Liver (tissue), 9 donors: ENCODE results near the gene UCHL3. TPM values are rescaled to one million over a fixed set of nuclear protein-coding genes. Genes with fewer than 3 reads are reported as not detected.

Source experiments
- DNase-seq: peaks from one replicate; pipeline ENCODE4 v3.0.0-alpha.2; 2017; ENCODE audit warnings: low spot score
- H3K27ac ChIP-seq, 2 donors: one replicate each; pipeline ENCODE4 v1.7.0; 2013; ENCODE audit warnings: inconsistent platforms in 2 of 2, low read length in 2 of 2, control low read depth in 1 of 2, low read depth in 1 of 2, mild to moderate bottlenecking in 1 of 2
- H3K27me3 ChIP-seq, 4 donors: one replicate each; pipeline versions ENCODE4 v1.6.1 to v1.7.0; 2013; ENCODE audit warnings: low read length in 3 of 4, inconsistent platforms in 1 of 4, mild to moderate bottlenecking in 1 of 4, moderate library complexity in 1 of 4; ENCODE audit not compliant: control insufficient read depth in 4 of 4, insufficient read depth in 4 of 4
- H3K36me3 ChIP-seq, 4 donors: one replicate each; pipeline versions ENCODE4 v1.6.1 to v1.7.0; 2013; ENCODE audit warnings: low read length in 3 of 4, mild to moderate bottlenecking in 3 of 4, low read depth in 1 of 4, moderate library complexity in 1 of 4; ENCODE audit not compliant: control insufficient read depth in 4 of 4, insufficient read depth in 3 of 4
- H3K4me1 ChIP-seq, 4 donors: one replicate each; pipeline versions ENCODE4 v1.6.1 to v1.7.0; 2013; ENCODE audit warnings: low read length in 3 of 4, mild to moderate bottlenecking in 3 of 4, moderate library complexity in 1 of 4; ENCODE audit not compliant: control insufficient read depth in 4 of 4, insufficient read depth in 4 of 4
- H3K4me3 ChIP-seq, 3 donors: one replicate each; pipeline versions ENCODE4 v1.6.1 to v1.7.0; 2013; ENCODE audit warnings: low read length in 3 of 3, control low read depth in 1 of 3, low read depth in 1 of 3, mild to moderate bottlenecking in 1 of 3
- H3K9ac ChIP-seq, 2 donors: one replicate each; pipeline ENCODE4 v1.7.0; 2013; ENCODE audit warnings: low read length in 2 of 2, mild to moderate bottlenecking in 2 of 2, moderate library complexity in 2 of 2, control low read depth in 1 of 2, low read depth in 1 of 2
- H3K9me3 ChIP-seq, 4 donors: one replicate each; pipeline versions ENCODE4 v1.6.1 to v1.7.0; 2013; ENCODE audit warnings: low read length in 3 of 4; ENCODE audit not compliant: control insufficient read depth in 4 of 4
- ATF3 ChIP-seq: IDR thresholded peaks from 2 replicates; pipeline ENCODE4 v1.6.1; 2016; ENCODE audit warnings: antibody characterized with exemption
- EGR1 ChIP-seq, 2 donors: IDR thresholded peaks; 2 replicates each; pipeline ENCODE4 v1.6.1; 2016 to 2018; ENCODE audit warnings: antibody characterized with exemption in 2 of 2, low read depth in 2 of 2
- FOXA1 ChIP-seq: IDR thresholded peaks from 2 replicates; pipeline ENCODE4 v1.6.1; 2016; ENCODE audit warnings: antibody characterized with exemption
- FOXA2 ChIP-seq: IDR thresholded peaks from 2 replicates; pipeline ENCODE4 v1.6.1; 2016; ENCODE audit warnings: antibody characterized with exemption
- GABPA ChIP-seq, 2 donors: IDR thresholded peaks in 1 of 2; conservative IDR thresholded peaks in 1 of 2; 2 replicates each; pipeline ENCODE4 v1.6.1; 2016; ENCODE audit warnings: antibody characterized with exemption in 2 of 2, mild to moderate bottlenecking in 1 of 2, moderate library complexity in 1 of 2
- HNF4A ChIP-seq, 2 donors: conservative IDR thresholded peaks; 2 replicates each; pipeline ENCODE4 v1.6.1; 2016; ENCODE audit warnings: antibody characterized with exemption in 2 of 2, mild to moderate bottlenecking in 2 of 2
- HNF4G ChIP-seq: IDR thresholded peaks from 2 replicates; pipeline ENCODE4 v1.6.1; 2016; ENCODE audit warnings: antibody characterized with exemption
- JUND ChIP-seq, 2 donors: IDR thresholded peaks; 2 replicates each; pipeline ENCODE4 v1.6.1; 2016; ENCODE audit warnings: antibody characterized with exemption in 2 of 2
- NR2F2 ChIP-seq: IDR thresholded peaks from 2 replicates; pipeline ENCODE4 v1.6.1; 2016; ENCODE audit warnings: antibody characterized with exemption
- RAD21 ChIP-seq, 2 donors: IDR thresholded peaks; 2 replicates each; pipeline ENCODE4 v1.6.1; 2016; ENCODE audit warnings: antibody characterized with exemption in 2 of 2, mild to moderate bottlenecking in 2 of 2
- REST ChIP-seq: IDR thresholded peaks from 2 replicates; pipeline ENCODE4 v1.6.1; 2016; ENCODE audit warnings: antibody characterized with exemption, mild to moderate bottlenecking
- RXRA ChIP-seq, 2 donors: IDR thresholded peaks; 2 replicates each; pipeline ENCODE4 v1.6.1; 2017 to 2018; ENCODE audit warnings: antibody characterized with exemption in 2 of 2, mild to moderate bottlenecking in 1 of 2
- SP1 ChIP-seq: IDR thresholded peaks from 2 replicates; pipeline ENCODE4 v1.6.1; 2018; ENCODE audit warnings: antibody characterized with exemption, mild to moderate bottlenecking
- TAF1 ChIP-seq: conservative IDR thresholded peaks from 2 replicates; pipeline ENCODE4 v1.6.1; 2016; ENCODE audit warnings: antibody characterized with exemption, mild to moderate bottlenecking
- YY1 ChIP-seq: IDR thresholded peaks from 2 replicates; pipeline ENCODE4 v1.6.1; 2016; ENCODE audit warnings: antibody characterized with exemption, mild to moderate bottlenecking
- WGBS: extraction: QIAGEN DNeasy Blood & Tissue Kit; methylation state at CpG from one replicate; pipeline ENCODE4 v1.1.7; 2013; 5-methylcytosine and 5-hydroxymethylcytosine counted together
- polyA plus RNA-seq, 2 donors: library from polyadenylated mRNA; stranded (reverse) in 1 of 2; unstranded in 1 of 2; fragments of 200-250 nt in 1 of 2; fragments of >200 nt in 1 of 2; fragmentation: Nextera tagmentation in 1 of 2; extraction: Ambion mirVana in 1 of 2; gene quantifications; one replicate each; pipeline versions ENCODE4 v1.2.1 to v1.2.3, GENCODE V29; 2013 to 2015
- total RNA-seq, 2 donors: library from RNA; depleted of rRNA; stranded (reverse); fragments of >200 nt; gene quantifications; one replicate each; pipeline ENCODE4 v1.2.3, GENCODE V29; 2014
- TF ChIP-seq, protein P1 (sequence below): IDR thresholded peaks from 2 replicates; pipeline ENCODE4 v1.6.1; 2016; ENCODE audit warnings: antibody characterized with exemption
- TF ChIP-seq, protein P2 (sequence below): IDR thresholded peaks from 2 replicates; pipeline ENCODE4 v1.6.1; 2016; ENCODE audit warnings: antibody characterized with exemption
- TF ChIP-seq, protein P3 (sequence below): fragments of 150-350 bp; IDR thresholded peaks from 2 replicates; pipeline ENCODE4 v1.5.1; 2017; ENCODE audit warnings: improper control_type of control experiment, low read depth, low read length; ENCODE audit not compliant: missing input control
- donor health status: healthy.
- donor health status: healthy.
- donor health status: healthy.
- donor health status: healthy.
- donor health status: healthy.

The UCHL3 gene
- total and polyA plus RNA-seq, 4 donors: 13.1 to 55.8 (median 19.7) TPM

GRCh38 chr13:75621147-75621546, 71.6 kb downstream of the UCHL3 start:
- Histone ChIP-seq H3K9ac (no peak overlapping the region), H3K36me3 (no peaks in the 10 kb centered on the region), H3K27me3 (no peaks in the 10 kb centered on the region), H3K9me3 (no peaks in the 10 kb centered on the region), H3K4me3 (no peak overlapping the region), H3K27ac (no peak overlapping the region), H3K4me1 (no peaks in the 10 kb centered on the region)
- TF ChIP-seq HNF4G (no peak), RXRA (IDR thresholded peaks at IDR 0.05) (no peak), HNF4A (conservative IDR thresholded peaks at IDR 0.05) (no peak), EGR1 (IDR thresholded peaks at IDR 0.05; ENCODE audit: low read depth in 2 of 2) (no peak), FOXA2 (no peak), NR2F2 (no peak), RAD21 (IDR thresholded peaks at IDR 0.05) (no peak), REST (no peak), GABPA (IDR thresholded peaks at IDR 0.05 in 1 of 2, conservative IDR thresholded peaks at IDR 0.05 in 1 of 2) (no peak), ATF3 (no peak), FOXA1 (no peak), TAF1 (no peak), YY1 (no peak), SP1 (no peak), JUND (IDR thresholded peaks at IDR 0.05) (no peak)
- TF ChIP-seq, protein P1, sequence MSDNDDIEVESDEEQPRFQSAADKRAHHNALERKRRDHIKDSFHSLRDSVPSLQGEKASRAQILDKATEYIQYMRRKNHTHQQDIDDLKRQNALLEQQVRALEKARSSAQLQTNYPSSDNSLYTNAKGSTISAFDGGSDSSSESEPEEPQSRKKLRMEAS: no peak
- TF ChIP-seq, protein P2, sequence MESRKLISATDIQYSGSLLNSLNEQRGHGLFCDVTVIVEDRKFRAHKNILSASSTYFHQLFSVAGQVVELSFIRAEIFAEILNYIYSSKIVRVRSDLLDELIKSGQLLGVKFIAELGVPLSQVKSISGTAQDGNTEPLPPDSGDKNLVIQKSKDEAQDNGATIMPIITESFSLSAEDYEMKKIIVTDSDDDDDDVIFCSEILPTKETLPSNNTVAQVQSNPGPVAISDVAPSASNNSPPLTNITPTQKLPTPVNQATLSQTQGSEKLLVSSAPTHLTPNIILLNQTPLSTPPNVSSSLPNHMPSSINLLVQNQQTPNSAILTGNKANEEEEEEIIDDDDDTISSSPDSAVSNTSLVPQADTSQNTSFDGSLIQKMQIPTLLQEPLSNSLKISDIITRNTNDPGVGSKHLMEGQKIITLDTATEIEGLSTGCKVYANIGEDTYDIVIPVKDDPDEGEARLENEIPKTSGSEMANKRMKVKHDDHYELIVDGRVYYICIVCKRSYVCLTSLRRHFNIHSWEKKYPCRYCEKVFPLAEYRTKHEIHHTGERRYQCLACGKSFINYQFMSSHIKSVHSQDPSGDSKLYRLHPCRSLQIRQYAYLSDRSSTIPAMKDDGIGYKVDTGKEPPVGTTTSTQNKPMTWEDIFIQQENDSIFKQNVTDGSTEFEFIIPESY: no peak
- TF ChIP-seq, protein P3, sequence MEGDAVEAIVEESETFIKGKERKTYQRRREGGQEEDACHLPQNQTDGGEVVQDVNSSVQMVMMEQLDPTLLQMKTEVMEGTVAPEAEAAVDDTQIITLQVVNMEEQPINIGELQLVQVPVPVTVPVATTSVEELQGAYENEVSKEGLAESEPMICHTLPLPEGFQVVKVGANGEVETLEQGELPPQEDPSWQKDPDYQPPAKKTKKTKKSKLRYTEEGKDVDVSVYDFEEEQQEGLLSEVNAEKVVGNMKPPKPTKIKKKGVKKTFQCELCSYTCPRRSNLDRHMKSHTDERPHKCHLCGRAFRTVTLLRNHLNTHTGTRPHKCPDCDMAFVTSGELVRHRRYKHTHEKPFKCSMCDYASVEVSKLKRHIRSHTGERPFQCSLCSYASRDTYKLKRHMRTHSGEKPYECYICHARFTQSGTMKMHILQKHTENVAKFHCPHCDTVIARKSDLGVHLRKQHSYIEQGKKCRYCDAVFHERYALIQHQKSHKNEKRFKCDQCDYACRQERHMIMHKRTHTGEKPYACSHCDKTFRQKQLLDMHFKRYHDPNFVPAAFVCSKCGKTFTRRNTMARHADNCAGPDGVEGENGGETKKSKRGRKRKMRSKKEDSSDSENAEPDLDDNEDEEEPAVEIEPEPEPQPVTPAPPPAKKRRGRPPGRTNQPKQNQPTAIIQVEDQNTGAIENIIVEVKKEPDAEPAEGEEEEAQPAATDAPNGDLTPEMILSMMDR: no peak
- 89% methylated on average over 2 of the region's 2 CpGs for WGBS
- DNase-seq: no peak
